Neural progenitor cell (in vitro differentiated cells): Measurements from ENCODE around the gene SMIM3. TPM values are rescaled to one million over a fixed set of nuclear protein-coding genes. Genes with fewer than 3 reads are reported as not detected.
A peak's percentile ranks its signal among the peaks of the same experiment; 100 is the strongest.

ENCODE experiments used
- DNase-seq: peaks from one replicate; pipeline ENCODE4 v3.0.0-alpha.2; 2016; ENCODE audit warnings: low spot score
- H2AFZ ChIP-seq: fragments of 200-600 bp; sonication (generic); replicated peaks from 2 replicates; pipeline ENCODE4 v1.6.1; 2016; ENCODE audit warnings: antibody characterized with exemption
- H3F3A ChIP-seq: fragments of 200-600 bp; sonication (generic); 2 replicates; pipeline ENCODE4 v1.6.1; 2016; ENCODE audit warnings: antibody characterized with exemption, low read depth
- H3K27ac ChIP-seq: fragments of 200-600 bp; sonication (generic); 2 replicates; pipeline ENCODE4 v1.5.1; 2016; ENCODE audit warnings: mild to moderate bottlenecking
- H3K27me3 ChIP-seq: fragments of 200-600 bp; sonication (generic); 2 replicates; pipeline ENCODE4 v1.6.1; 2016; ENCODE audit warnings: mild to moderate bottlenecking, moderate library complexity
- H3K36me3 ChIP-seq: fragments of 200-600 bp; sonication (generic); 2 replicates; pipeline ENCODE4 v1.5.1; 2016
- H3K4me1 ChIP-seq: fragments of 200-600 bp; sonication (generic); 2 replicates; pipeline ENCODE4 v1.6.1; 2016; ENCODE audit warnings: mixed run types
- H3K4me2 ChIP-seq: fragments of 200-600 bp; sonication (generic); 2 replicates; pipeline ENCODE4 v1.6.1; 2016
- H3K4me3 ChIP-seq: fragments of 200-600 bp; sonication (generic); 2 replicates; pipeline ENCODE4 v1.5.1; 2016
- H3K79me2 ChIP-seq: fragments of 200-600 bp; sonication (generic); 2 replicates; pipeline ENCODE4 v1.6.1; 2016; ENCODE audit warnings: low read depth
- H3K9ac ChIP-seq: fragments of 200-600 bp; sonication (generic); 2 replicates; pipeline ENCODE4 v1.6.1; 2016
- H3K9me3 ChIP-seq: fragments of 200-600 bp; sonication (generic); 2 replicates; pipeline ENCODE4 v1.5.1; 2016; ENCODE audit warnings: low read depth
- H4K20me1 ChIP-seq: fragments of 200-600 bp; sonication (generic); 2 replicates; pipeline ENCODE4 v1.6.1; 2016; ENCODE audit warnings: low read depth
- H3K27ac Mint-ChIP-seq: 3 replicates; pipeline ENCODE4 v1.8.0; 2021; ENCODE audit warnings: mixed read lengths
- H3K27me3 Mint-ChIP-seq: 2 replicates; pipeline ENCODE4 v1.8.0; 2022; ENCODE audit warnings: low read depth, mild to moderate bottlenecking, inconsistent platforms, moderate library complexity, mixed read lengths; ENCODE audit not compliant: insufficient read depth
- H3K36me3 Mint-ChIP-seq: 3 replicates; pipeline ENCODE4 v1.8.0; 2021; ENCODE audit warnings: mixed read lengths
- H3K4me1 Mint-ChIP-seq: 3 replicates; pipeline ENCODE4 v1.8.0; 2021; ENCODE audit warnings: mixed read lengths
- H3K4me3 Mint-ChIP-seq: 3 replicates; pipeline ENCODE4 v1.8.0; 2021; ENCODE audit warnings: mild to moderate bottlenecking, moderate library complexity, mixed read lengths
- H3K9me3 Mint-ChIP-seq: 3 replicates; pipeline ENCODE4 v1.8.0; 2020; ENCODE audit warnings: mixed read lengths
- EZH2 ChIP-seq: fragments of 200-600 bp; sonication (generic); IDR thresholded peaks from 2 replicates; pipeline ENCODE4 v1.6.1; 2017; ENCODE audit warnings: antibody characterized with exemption, mild to moderate bottlenecking, moderate library complexity
- EZH2phosphoT487 ChIP-seq: fragments of 200-600 bp; sonication (generic); IDR thresholded peaks from 2 replicates; pipeline ENCODE4 v1.6.1; 2017; ENCODE audit warnings: antibody characterized with exemption
- total RNA-seq: library from RNA; depleted of rRNA; stranded (reverse); fragments of >200 nt; gene quantifications from 2 replicates; pipeline ENCODE4 v1.2.3, GENCODE V29; 2015; ENCODE audit warnings: low replicate concordance
- TF ChIP-seq, protein P1 (sequence below): fragments of 200-600 bp; sonication (generic); IDR thresholded peaks from 2 replicates; pipeline ENCODE4 v1.5.1; 2017; ENCODE audit warnings: antibody characterized with exemption, mild to moderate bottlenecking

Gene SMIM3
- total RNA-seq, 1 donor from 2014 or later: 18.4 TPM

DNA sequence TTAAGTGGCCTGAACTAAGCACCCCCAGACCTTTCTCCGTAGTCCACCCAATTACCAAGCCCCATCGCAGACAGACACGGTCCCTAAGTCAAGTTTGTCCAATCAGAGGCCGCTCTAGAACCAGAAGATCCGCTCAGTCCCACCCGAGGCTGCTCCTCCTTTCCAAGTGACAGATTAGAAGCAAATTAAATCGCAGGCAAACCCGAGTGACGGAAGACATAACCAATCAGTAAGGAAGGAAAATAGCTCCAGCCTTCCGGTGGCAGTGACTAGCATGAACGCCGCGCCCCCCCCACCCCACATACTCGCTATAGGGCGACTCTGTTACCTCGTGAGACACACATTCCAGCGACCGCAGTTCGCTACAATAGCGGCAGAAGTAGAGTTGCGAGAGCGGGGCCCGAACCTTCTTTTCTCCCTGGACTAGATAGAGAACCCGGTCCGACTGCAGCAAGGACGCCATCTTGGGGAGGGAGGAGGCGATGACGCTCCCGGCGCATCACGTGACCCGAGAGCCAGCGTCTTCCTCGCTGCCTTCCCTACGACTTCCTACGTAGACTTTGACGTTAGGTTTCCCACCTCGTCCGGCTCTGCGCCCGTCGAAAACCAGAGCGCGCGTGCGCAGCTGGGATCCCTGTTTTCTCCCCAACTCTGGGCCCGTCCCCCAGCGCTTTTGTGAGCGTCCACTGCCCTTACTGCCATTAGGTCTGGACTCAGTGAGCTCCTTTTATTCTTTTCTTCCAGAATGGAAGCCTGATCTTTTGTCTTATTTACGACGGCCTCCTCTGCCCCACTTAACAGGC lies 19.8 kb upstream of the SMIM3 start, which contains the start of gene DCTN4:
Gene DCTN4, minus strand, starts transcription at position 487 of the 803 bp plus-strand sequence. Its CDS starts 24 bp downstream, at position 463.
- Mint-ChIP-seq H3K27me3 (no peaks in the 10 kb centered on the region), H3K27ac (no peak within 1 kb of the TSS), H3K36me3 (peaks cover 19% of the 10 kb centered on the region), H3K9me3 (peaks cover 6% of the 10 kb centered on the region), H3K4me3 (no peak within 1 kb of the TSS), H3K4me1 (peaks cover 5% of the 10 kb centered on the region)
- peak within 1 kb of the TSS; percentile 83 for H3K4me2 ChIP-seq
- H3K27ac ChIP-seq: peak within 1 kb of the TSS; percentile 92
- H3K9ac ChIP-seq: peak within 1 kb of the TSS; percentile 68
- H4K20me1 ChIP-seq: no peaks in the 10 kb centered on the region
- no peaks in the 10 kb centered on the region for H3K27me3 ChIP-seq
- peaks cover 10% of the 10 kb centered on the region for H3F3A ChIP-seq
- no peaks in the 10 kb centered on the region for H3K4me1 ChIP-seq
- TF ChIP-seq, protein P1, sequence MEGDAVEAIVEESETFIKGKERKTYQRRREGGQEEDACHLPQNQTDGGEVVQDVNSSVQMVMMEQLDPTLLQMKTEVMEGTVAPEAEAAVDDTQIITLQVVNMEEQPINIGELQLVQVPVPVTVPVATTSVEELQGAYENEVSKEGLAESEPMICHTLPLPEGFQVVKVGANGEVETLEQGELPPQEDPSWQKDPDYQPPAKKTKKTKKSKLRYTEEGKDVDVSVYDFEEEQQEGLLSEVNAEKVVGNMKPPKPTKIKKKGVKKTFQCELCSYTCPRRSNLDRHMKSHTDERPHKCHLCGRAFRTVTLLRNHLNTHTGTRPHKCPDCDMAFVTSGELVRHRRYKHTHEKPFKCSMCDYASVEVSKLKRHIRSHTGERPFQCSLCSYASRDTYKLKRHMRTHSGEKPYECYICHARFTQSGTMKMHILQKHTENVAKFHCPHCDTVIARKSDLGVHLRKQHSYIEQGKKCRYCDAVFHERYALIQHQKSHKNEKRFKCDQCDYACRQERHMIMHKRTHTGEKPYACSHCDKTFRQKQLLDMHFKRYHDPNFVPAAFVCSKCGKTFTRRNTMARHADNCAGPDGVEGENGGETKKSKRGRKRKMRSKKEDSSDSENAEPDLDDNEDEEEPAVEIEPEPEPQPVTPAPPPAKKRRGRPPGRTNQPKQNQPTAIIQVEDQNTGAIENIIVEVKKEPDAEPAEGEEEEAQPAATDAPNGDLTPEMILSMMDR: peak; percentile 8
- TF ChIP-seq EZH2phosphoT487 (no peak), EZH2 (peak; percentile 18)
- H3K9me3 ChIP-seq: no peaks in the 10 kb centered on the region
- DNase-seq: peak; percentile 97
- H3K4me3 ChIP-seq: peak within 1 kb of the TSS; percentile 79
- H3K36me3 ChIP-seq: peaks cover 4% of the 10 kb centered on the region
- peak within 1 kb of the TSS; percentile 95 for H2AFZ ChIP-seq
- H3K79me2 ChIP-seq: peaks cover 37% of the 10 kb centered on the region

DNA sequence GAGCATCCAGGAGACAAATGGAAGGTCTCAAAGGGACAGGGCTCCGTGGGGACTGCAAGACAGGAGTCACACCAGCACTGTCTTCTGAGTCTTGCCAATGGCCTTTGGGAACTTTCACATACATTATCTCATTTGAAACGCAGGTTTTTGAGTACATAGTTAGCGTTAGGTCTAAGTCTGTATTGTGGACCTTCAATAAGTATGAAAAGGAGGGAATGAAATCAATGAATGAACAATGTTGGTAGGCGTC lies 19.3 kb upstream of the SMIM3 start:
- Histone ChIP-seq H3K4me2 (peak overlapping the region; percentile 83), H3K27ac (peak overlapping the region; percentile 92)
- H3K4me3 Mint-ChIP-seq: no peak overlapping the region

DNA sequence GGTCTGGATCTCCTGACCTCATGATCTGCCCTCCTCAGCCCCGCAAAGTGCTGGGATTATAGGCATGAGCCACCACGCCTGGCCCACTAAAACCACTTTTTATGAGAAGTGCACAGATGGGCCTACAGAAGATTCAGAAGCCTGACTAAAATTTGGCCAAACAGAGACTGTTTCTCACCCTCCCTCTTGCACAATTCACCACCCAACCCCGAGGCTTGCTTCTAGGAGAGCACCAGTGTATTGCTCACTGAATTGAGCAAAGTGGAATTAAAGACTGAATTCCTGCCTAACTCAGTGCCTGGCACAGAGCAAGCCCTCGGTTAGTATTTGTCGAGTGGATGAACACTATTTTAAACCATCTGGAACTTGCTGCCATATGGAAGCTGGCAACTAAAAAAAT lies 16.3 kb upstream of the SMIM3 start:
- Histone ChIP-seq H3K27ac (no peak overlapping the region), H2AFZ (no peak overlapping the region), H3F3A (peaks cover 10% of the 10 kb centered on the region), H4K20me1 (no peaks in the 10 kb centered on the region), H3K4me1 (no peaks in the 10 kb centered on the region), H3K4me3 (no peak overlapping the region), H3K9ac (no peak overlapping the region), H3K4me2 (no peak overlapping the region), H3K9me3 (no peaks in the 10 kb centered on the region), H3K27me3 (no peaks in the 10 kb centered on the region), H3K36me3 (no peaks in the 10 kb centered on the region), H3K79me2 (peaks cover 12% of the 10 kb centered on the region)
- H3K27me3 Mint-ChIP-seq: peaks cover 3% of the 10 kb centered on the region
- TF ChIP-seq EZH2 (no peak), EZH2phosphoT487 (no peak)
- TF ChIP-seq, protein P1: no peak
- H3K36me3 Mint-ChIP-seq: peaks cover under 1% of the 10 kb centered on the region
- no peak for DNase-seq
- peaks cover 6% of the 10 kb centered on the region for H3K9me3 Mint-ChIP-seq
- no peak overlapping the region for H3K4me3 Mint-ChIP-seq
- H3K4me1 Mint-ChIP-seq: peaks cover 2% of the 10 kb centered on the region
- H3K27ac Mint-ChIP-seq: no peak overlapping the region

More for the DNA sequence above, 19.3 kb upstream of the SMIM3 start:
- Histone ChIP-seq H2AFZ (peak overlapping the region; percentile 95), H4K20me1 (no peaks in the 10 kb centered on the region), H3K9ac (no peak overlapping the region), H3K79me2 (peaks cover 37% of the 10 kb centered on the region), H3K27me3 (no peaks in the 10 kb centered on the region), H3F3A (peaks cover 10% of the 10 kb centered on the region), H3K4me1 (no peaks in the 10 kb centered on the region), H3K36me3 (peaks cover 4% of the 10 kb centered on the region), H3K9me3 (no peaks in the 10 kb centered on the region), H3K4me3 (peak overlapping the region; percentile 79)
- Mint-ChIP-seq H3K4me1 (peaks cover 5% of the 10 kb centered on the region), H3K27me3 (no peaks in the 10 kb centered on the region), H3K9me3 (peaks cover 6% of the 10 kb centered on the region), H3K36me3 (peaks cover 16% of the 10 kb centered on the region), H3K27ac (no peak overlapping the region)
- TF ChIP-seq EZH2 (no peak), EZH2phosphoT487 (no peak)
- TF ChIP-seq, protein P1: no peak
- no peak for DNase-seq
